HG03280 (cell line): Measurements from ENCODE around the gene LRRC18.

ENCODE experiments used
- ATAC-seq: cut with Tn5 transposase; IDR thresholded peaks from one replicate; pipeline ENCODE4 v1.9.1; 2021; ENCODE audit warnings: mild to moderate bottlenecking, moderate library complexity; ENCODE audit not compliant: unreplicated experiment

Gene LRRC18

GRCh38 chr10:48939790-48940325 lies at the start of gene LRRC18:
Gene LRRC18 (minus strand): TSS chr10:48939840. CDS start chr10:48914155, 25,685 bp downstream.
- no peak for ATAC-seq

- ATAC-seq = no peak
Observed at GRCh38 chr10:48985621-48986158, 46.0 kb upstream of the LRRC18 start.

DNA sequence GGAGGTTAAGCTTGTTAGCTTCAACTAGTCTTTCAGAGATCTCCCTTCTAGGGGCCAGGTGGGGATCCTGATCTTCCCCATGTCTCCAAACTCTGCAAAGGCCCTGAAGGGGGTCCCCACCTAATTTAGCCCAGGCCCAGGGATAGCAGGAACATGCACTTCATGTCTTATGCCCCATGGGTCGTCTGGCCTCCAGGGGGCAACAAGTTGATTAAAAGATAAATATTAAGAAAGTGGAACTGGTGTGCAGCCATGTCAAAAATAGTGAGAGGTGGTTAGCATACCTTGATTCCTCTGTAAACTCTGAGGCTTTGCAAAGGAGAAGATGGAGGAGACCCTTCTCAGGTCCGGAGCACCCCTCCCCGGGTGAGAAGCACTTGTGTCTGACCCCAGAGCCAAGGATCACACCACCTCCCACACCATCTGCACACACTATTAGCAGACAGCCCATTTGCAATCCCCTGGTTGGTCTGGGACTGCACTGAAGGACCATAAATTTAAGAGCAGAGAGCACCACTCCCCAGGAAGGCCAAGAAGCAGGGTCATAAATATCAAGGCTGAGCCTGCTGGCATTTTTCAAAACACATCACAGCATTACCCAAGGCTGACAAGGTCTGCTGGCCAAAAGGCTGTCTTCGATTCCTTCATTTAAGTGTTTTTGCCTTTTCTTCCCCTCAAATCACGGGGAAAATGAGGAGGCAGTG lies 44.2 kb upstream of the LRRC18 start:
- ATAC-seq = no peak

- no peak for ATAC-seq
Observed at GRCh38 chr10:48982584-48982983, 42.9 kb upstream of the LRRC18 start.

GRCh38 chr10:48981310-48981907 lies 41.8 kb upstream of the LRRC18 start:
- peak; percentile 52 for ATAC-seq

- no peak for ATAC-seq
Observed at GRCh38 chr10:48978318-48978717, 38.7 kb upstream of the LRRC18 start.

- ATAC-seq = no peak
Observed at GRCh38 chr10:48976196-48976595, 36.6 kb upstream of the LRRC18 start.

- no peak for ATAC-seq
Observed at GRCh38 chr10:48974510-48975156, 35.0 kb upstream of the LRRC18 start.

DNA sequence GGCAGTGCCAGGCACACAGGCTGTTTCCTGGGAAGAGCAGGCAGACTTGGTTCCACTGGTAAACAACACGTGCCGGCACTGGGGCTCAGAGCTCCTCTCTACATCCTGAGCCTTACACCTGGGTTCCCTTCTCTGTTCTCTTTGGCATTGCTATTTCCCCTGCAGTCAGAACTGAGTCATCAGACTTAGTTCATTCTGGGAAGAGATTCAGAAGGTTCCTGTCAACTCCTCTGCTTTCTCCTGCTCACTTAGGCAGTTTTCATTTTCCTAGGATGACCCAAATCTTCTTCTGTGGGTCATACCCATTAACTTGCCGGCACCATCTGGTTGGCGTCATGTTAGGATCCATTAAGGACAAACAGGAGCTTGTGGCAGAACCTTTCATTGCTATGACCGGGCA lies 33.4 kb upstream of the LRRC18 start:
- no peak for ATAC-seq

DNA sequence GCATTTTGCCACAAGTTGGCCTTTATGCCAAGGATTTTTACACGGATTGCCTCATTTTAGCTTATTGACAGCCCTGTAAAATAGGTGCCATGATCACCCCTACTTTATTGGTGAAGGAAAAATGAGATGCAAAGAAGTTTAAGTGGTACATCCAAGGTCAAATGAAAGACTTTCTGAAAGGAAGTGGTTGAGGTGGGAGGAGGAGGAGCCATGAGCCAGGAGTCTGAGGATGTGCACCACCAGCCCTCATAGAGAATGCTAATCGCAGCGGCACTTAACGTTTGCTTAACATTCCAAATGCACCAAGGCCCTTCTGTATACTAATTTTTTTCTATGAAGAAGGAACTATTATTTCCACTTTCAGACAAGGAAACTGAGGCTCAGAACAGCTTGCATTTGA lies 31.0 kb upstream of the LRRC18 start:
- ATAC-seq = no peak

GRCh38 chr10:48970046-48970445 lies 30.4 kb upstream of the LRRC18 start:
- ATAC-seq = no peak

- no peak for ATAC-seq
Observed at GRCh38 chr10:48968036-48968435, 28.4 kb upstream of the LRRC18 start.

DNA sequence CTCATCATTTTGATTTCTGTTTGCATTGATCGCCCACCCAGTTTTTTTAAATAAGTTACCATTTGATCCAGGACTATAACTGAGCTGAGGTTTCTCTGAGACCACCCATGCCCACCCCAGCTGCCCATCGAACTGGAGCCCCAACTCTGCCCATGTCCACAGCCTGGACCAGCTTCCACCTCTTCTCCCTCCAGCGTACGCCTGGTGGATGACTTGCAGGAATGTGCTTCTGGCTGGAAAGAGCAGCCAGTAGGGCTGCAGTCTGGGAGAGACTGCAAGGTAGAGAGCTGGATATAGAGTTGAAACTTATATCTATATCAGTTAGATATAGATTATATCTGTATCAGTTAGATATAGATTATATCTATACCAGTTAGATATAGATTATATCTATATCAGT lies 25.8 kb upstream of the LRRC18 start:
- ATAC-seq = no peak

DNA sequence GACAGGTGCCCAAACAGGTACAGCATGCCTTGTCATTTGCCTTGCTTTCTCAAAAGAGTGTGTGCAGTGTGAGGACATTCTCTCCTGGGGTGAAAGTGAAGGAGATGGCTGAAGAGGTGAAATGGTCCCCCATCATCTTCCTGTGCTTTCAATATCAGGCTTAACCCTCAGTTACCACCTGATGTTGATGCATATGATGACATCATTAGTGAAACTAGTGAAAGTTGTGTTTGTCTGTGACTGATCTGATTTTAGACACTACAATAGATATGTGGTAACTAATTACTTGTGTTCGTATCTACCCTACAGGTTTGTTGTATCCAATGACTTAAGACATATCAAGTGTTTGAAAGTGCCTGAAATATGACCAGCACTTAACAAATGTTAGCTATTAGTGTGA lies 24.4 kb upstream of the LRRC18 start:
- ATAC-seq = no peak

DNA sequence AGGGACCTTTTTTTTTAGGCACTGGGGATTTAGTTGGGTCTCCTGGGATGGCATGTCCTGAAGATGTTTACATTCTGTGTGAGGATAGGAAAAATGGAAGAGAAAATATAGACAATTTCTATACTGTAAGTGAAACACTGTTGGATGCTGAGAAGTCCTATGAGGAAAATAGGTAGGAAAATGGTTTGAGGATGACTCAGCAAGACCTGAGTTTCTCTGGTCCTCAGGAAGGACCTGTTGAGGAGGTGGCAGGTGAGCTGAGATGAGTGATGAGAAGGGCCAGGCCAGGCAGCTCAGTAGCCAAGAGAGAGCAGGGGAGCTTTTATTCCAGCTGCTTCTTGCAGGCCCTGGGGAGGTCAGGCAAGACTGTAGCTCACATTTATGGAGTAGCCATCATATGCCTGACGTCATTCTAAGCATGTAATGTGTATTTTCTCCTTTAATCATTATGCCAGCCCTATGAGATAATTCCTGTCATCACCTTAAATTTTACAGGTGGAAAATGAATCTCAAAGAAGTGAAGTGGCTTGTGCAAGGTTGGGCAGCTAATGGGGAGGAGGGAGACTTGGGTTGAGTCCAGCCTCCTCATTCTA lies 19.1 kb upstream of the LRRC18 start:
- ATAC-seq = no peak

- no peak for ATAC-seq
Observed at GRCh38 chr10:48957361-48958151, 17.9 kb upstream of the LRRC18 start.

DNA sequence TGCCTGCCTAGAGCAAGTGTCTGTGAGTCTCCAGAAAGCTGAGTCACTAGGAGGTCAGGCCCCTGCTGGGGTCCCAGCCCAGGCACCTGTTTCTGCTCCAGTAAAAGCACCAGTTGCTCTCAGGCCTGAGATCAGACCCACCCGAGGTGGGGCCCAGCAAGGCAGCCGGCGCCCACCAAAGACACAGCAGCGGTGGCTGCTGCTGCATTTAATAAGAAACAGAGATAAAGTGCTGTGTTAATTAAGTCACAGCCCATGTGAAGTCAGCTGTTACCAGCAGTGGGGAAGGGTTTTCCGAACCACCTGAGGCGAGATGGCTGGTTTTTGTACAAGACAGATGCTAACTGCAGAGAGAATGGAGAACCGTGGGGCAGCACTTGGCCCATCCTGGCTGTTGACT lies 12.1 kb upstream of the LRRC18 start:
- no peak for ATAC-seq

DNA sequence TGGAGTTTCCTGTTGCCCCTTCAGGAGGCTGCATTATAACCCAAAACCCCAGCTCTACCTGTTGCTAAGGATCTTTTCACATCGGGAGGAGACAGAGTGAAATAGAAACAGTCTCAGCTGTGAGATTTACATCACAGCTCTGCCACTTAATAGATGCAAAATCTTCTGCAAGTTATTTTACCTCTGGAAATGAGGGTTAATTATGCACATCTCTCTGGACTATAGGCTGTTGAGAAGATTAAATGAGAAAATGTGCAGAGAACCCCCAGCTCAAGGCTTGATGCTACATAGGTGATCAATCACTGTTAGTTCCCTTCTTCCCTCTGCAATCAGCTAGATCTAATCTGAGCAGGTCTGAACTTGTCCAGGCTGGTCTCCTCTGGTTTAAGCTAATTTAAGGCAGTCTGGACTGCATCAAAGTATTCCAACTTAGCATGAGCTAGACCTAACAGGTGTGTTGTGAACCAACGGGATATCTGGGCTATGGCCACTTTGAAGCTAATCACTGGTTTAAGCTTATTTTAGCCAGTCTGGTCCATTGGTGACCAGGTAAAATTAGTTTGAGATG lies 8.9 kb upstream of the LRRC18 start:
- ATAC-seq = no peak

DNA sequence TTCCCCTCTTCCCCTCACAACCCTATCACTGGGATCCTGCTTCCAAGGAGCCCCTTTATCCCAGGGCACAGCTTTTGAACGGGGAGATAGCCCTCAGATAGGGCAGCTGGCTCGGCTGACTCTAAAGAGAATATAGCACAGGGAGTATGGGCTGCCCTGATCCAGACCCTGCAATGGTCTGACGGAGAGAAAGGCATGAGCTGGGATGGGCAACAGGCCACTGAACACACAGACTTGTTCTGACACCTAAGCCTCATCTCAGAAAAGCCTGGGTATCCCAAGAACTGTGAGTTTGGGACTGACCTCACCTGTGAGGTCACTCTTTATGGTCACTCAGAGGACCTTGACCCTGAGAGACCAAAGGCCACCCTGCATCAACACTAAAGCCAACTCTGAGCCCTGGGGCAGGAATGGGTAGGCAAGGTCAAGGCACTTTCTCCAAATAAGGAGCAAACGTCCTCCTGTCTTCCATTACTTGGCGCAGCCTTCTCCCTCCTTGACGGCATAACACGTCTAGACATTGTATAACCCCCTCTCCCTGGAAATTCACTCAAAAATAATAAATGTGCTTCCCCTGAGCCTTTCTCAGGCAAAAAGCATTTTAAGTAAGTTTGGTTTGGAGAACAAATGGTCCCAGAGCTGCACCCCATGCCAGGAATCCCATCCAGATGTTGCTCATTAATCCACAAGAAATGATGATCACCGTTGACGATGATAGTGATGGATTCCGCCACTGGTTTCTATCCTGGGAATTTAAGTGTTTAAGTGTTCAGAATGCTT lies 8.2 kb upstream of the LRRC18 start:
- ATAC-seq = no peak
